HG03108 (cell line): ENCODE data around the gene TMEM235.
"Not testable (repeated sequence)": the region's sequence is repeated elsewhere in the genome, so short reads cannot be mapped to it uniquely, and the experiment has no call there.

ENCODE experiments used
- ATAC-seq: cut with Tn5 transposase; IDR thresholded peaks from one replicate; pipeline ENCODE4 v1.9.1; 2021; ENCODE audit warnings: moderate library complexity; ENCODE audit not compliant: unreplicated experiment

TMEM235 gene

GRCh38 chr17:78252701-78253635 is 21.5 kb downstream of the TMEM235 start:
- ATAC-seq = no peak

- not testable (repeated sequence) for ATAC-seq
Observed at GRCh38 chr17:78253636-78253945, 22.2 kb downstream of the TMEM235 start.

- ATAC-seq = peak; percentile 44
Observed at GRCh38 chr17:78253946-78254672, 22.7 kb downstream of the TMEM235 start.

- ATAC-seq = no peak
Observed at GRCh38 chr17:78255029-78255656, 23.7 kb downstream of the TMEM235 start.

- ATAC-seq = no peak
Observed at GRCh38 chr17:78255953-78256706, 24.7 kb downstream of the TMEM235 start.

GRCh38 chr17:78256707-78257591 is 25.5 kb downstream of the TMEM235 start:
- no peak for ATAC-seq

- ATAC-seq = no peak
Observed at GRCh38 chr17:78257810-78258322, 26.4 kb downstream of the TMEM235 start.

- ATAC-seq = no peak
Observed at GRCh38 chr17:78258323-78259191, 27.1 kb downstream of the TMEM235 start.

- ATAC-seq = no peak
Observed at GRCh38 chr17:78259192-78259554, 27.7 kb downstream of the TMEM235 start.

GRCh38 chr17:78263063-78263735 is 31.8 kb downstream of the TMEM235 start:
- ATAC-seq = no peak

- ATAC-seq = no peak
Observed at GRCh38 chr17:78263736-78264340, 32.4 kb downstream of the TMEM235 start.

- no peak for ATAC-seq
Observed at GRCh38 chr17:78264590-78264989, 33.2 kb downstream of the TMEM235 start.

GRCh38 chr17:78265121-78265520 is 33.7 kb downstream of the TMEM235 start:
- ATAC-seq = no peak

- no peak for ATAC-seq
Observed at GRCh38 chr17:78266231-78266631, 34.8 kb downstream of the TMEM235 start.

- ATAC-seq = no peak
Observed at GRCh38 chr17:78266771-78267170, 35.3 kb downstream of the TMEM235 start.

GRCh38 chr17:78267253-78268073 is 36.0 kb downstream of the TMEM235 start:
- no peak for ATAC-seq
